Measurements from ENCODE around the gene SLC2A14. TPM values are rescaled to one million over a fixed set of nuclear protein-coding genes. Genes with fewer than 3 reads are reported as not detected.
"Not testable (repeated sequence)": the region's sequence is repeated elsewhere in the genome, so short reads cannot be mapped to it uniquely, and the experiment has no call there.

SLC2A14 gene
- total RNA-seq, 1 donor: under 0.01 TPM

DNA sequence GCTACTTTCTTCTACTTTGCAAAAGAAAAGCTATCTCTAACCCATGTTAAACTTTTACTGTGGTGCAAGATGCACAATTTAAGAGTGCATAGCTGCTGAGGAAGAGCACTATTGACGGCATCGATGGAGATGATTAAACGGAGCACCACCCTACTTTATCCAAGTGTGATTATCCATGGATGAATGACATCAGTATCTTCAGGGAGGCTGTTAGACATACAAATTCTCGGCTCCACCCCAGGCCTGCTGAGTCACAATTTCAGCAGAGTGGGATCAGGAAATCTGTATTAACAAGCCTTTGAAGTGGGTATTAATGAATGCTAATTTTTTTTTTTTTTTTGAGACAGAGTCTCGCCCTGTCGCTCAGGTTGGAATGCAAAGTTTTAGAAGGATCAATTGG, 16.2 kb downstream of the SLC2A14 start:
- H3K36me3 ChIP-seq (ENCODE audit: insufficient read depth, low read length): no peaks in the 10 kb centered on the region
- H4K20me1 ChIP-seq (ENCODE audit: insufficient read depth, low read length): no peaks in the 10 kb centered on the region
- no peaks in the 10 kb centered on the region for H3K79me2 ChIP-seq (ENCODE audit: insufficient read depth, low read length)
- H3K9me3 ChIP-seq (ENCODE audit: low read depth, low read length): no peaks in the 10 kb centered on the region
- peak; percentile 78 for DNase-seq (ENCODE audit: insufficient read length, low spot score, missing footprints)
- H3K27me3 ChIP-seq (ENCODE audit: insufficient read depth, low read length): no peaks in the 10 kb centered on the region
- H3K4me2 ChIP-seq (ENCODE audit: insufficient read depth, low read length): no peak overlapping the region
- no peak overlapping the region for H2AFZ ChIP-seq (ENCODE audit: low read length)
- no peak overlapping the region for H3K27ac ChIP-seq (ENCODE audit: low read depth, low read length)
- H3K4me1 ChIP-seq (ENCODE audit: insufficient read depth, low read length): peaks cover 28% of the 10 kb centered on the region
- no peak overlapping the region for H3K4me3 ChIP-seq (ENCODE audit: insufficient read depth, low read length)
- TF ChIP-seq, protein P1, sequence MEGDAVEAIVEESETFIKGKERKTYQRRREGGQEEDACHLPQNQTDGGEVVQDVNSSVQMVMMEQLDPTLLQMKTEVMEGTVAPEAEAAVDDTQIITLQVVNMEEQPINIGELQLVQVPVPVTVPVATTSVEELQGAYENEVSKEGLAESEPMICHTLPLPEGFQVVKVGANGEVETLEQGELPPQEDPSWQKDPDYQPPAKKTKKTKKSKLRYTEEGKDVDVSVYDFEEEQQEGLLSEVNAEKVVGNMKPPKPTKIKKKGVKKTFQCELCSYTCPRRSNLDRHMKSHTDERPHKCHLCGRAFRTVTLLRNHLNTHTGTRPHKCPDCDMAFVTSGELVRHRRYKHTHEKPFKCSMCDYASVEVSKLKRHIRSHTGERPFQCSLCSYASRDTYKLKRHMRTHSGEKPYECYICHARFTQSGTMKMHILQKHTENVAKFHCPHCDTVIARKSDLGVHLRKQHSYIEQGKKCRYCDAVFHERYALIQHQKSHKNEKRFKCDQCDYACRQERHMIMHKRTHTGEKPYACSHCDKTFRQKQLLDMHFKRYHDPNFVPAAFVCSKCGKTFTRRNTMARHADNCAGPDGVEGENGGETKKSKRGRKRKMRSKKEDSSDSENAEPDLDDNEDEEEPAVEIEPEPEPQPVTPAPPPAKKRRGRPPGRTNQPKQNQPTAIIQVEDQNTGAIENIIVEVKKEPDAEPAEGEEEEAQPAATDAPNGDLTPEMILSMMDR (IDR thresholded peaks at IDR 0.05; ENCODE audit: extremely low read depth, low read depth, low read length): no peak

DNA sequence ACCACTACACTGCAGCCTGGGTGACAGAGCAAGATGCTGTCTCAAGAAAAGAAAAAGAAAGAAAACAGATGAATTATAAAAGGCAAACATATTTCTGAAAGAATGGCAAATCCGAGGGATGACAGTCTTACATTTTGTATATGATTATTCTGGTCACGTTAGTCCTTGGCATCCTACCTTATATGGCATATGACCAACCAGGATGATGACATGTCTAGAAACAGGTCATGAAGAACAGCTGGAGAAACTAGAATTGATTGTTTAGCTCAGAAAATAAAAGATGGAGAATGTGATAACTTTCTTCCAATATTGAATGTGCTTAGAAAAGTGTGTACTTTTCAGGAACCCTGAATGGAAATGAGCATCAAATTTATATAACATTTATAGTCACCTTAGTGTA, 19.2 kb downstream of the SLC2A14 start:
- Histone ChIP-seq H3K4me3 (ENCODE audit: insufficient read depth, low read length) (no peak overlapping the region), H3K9me3 (ENCODE audit: low read depth, low read length) (no peaks in the 10 kb centered on the region), H4K20me1 (ENCODE audit: insufficient read depth, low read length) (no peaks in the 10 kb centered on the region), H3K4me2 (ENCODE audit: insufficient read depth, low read length) (no peak overlapping the region), H3K36me3 (ENCODE audit: insufficient read depth, low read length) (no peaks in the 10 kb centered on the region), H3K27ac (ENCODE audit: low read depth, low read length) (no peak overlapping the region), H3K27me3 (ENCODE audit: insufficient read depth, low read length) (peaks cover 4% of the 10 kb centered on the region), H3K79me2 (ENCODE audit: insufficient read depth, low read length) (no peaks in the 10 kb centered on the region), H3K4me1 (ENCODE audit: insufficient read depth, low read length) (peaks cover 5% of the 10 kb centered on the region), H2AFZ (ENCODE audit: low read length) (no peak overlapping the region)
- TF ChIP-seq, protein P1 (IDR thresholded peaks at IDR 0.05; ENCODE audit: extremely low read depth, low read depth, low read length): no peak
- DNase-seq (ENCODE audit: insufficient read length, low spot score, missing footprints): no peak

DNA sequence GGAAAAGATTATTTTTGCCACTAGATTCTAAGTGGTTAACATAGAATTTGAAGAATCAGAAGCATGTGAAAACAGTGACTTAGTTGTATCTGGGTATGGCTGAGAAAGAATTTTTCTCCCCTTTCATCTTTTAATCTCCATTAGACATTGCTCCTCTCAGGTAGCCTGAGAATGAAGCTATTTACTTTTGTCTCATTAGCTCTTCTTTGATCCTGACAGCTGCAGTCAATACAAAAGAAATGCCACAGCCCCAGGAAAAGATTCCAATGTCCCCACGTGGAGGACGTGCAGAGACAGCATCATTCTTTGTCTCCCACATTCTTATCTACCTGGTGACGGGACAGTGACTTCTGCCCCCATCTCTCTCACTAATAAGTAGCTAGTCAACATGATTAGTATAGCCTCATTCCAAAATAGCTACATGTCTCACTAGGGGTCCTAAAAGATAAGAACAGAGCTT, 21.1 kb downstream of the SLC2A14 start:
- not testable (repeated sequence) for H3K4me3 ChIP-seq (ENCODE audit: insufficient read depth, low read length); H3K27ac ChIP-seq (ENCODE audit: low read depth, low read length); H2AFZ ChIP-seq (ENCODE audit: low read length); H3K9me3 ChIP-seq (ENCODE audit: low read depth, low read length); DNase-seq (ENCODE audit: insufficient read length, low spot score, missing footprints); H3K27me3 ChIP-seq (ENCODE audit: insufficient read depth, low read length); H4K20me1 ChIP-seq (ENCODE audit: insufficient read depth, low read length); H3K4me2 ChIP-seq (ENCODE audit: insufficient read depth, low read length); H3K79me2 ChIP-seq (ENCODE audit: insufficient read depth, low read length); H3K36me3 ChIP-seq (ENCODE audit: insufficient read depth, low read length); H3K4me1 ChIP-seq (ENCODE audit: insufficient read depth, low read length)

DNA sequence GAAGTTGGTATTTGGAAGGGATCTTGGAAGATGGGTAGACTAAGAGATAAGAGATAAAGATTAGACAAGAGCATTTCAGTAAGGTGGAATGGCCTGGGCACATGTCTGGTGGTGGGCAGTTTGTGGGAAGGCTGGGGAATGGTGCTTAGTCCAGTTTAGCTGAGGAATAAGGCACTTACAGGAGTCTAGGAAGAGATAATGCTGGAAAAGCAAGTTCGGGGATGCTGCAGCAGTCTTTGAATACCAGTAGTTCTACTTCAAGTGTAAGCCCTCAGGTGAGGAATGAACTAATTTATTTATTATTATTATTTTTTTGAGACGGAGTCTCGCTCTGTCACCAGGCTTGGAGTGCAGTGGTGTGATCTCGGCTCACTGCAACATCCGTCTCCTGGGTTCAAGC, 22.6 kb downstream of the SLC2A14 start:
- H3K36me3 ChIP-seq (ENCODE audit: insufficient read depth, low read length): not testable (repeated sequence)

DNA sequence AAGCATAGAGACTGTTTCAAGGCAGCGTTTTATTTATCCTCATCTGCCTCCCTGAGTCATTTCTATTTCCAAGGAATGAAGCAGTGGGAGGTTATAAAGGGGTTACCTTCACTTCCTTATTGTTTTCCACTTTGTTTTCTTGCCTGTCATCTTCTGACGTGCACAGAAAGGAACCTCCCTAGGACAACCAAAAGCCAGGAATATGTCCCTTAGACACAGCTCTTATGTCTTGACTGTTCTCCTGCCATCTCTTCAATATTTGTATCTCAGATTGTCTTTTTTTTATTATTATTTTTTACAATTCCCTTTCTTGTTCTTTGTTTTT, 24.7 kb downstream of the SLC2A14 start:
- H4K20me1 ChIP-seq (ENCODE audit: insufficient read depth, low read length); DNase-seq (ENCODE audit: insufficient read length, low spot score, missing footprints); H3K4me2 ChIP-seq (ENCODE audit: insufficient read depth, low read length); H3K79me2 ChIP-seq (ENCODE audit: insufficient read depth, low read length); H3K4me3 ChIP-seq (ENCODE audit: insufficient read depth, low read length); H2AFZ ChIP-seq (ENCODE audit: low read length); H3K36me3 ChIP-seq (ENCODE audit: insufficient read depth, low read length); H3K27ac ChIP-seq (ENCODE audit: low read depth, low read length); H3K4me1 ChIP-seq (ENCODE audit: insufficient read depth, low read length); H3K9me3 ChIP-seq (ENCODE audit: low read depth, low read length); H3K27me3 ChIP-seq (ENCODE audit: insufficient read depth, low read length): not testable (repeated sequence)

More for the DNA sequence above, 22.6 kb downstream of the SLC2A14 start:
- not testable (repeated sequence) for H3K4me2 ChIP-seq (ENCODE audit: insufficient read depth, low read length); H3K79me2 ChIP-seq (ENCODE audit: insufficient read depth, low read length); H3K27me3 ChIP-seq (ENCODE audit: insufficient read depth, low read length); H3K4me3 ChIP-seq (ENCODE audit: insufficient read depth, low read length); H3K4me1 ChIP-seq (ENCODE audit: insufficient read depth, low read length); DNase-seq (ENCODE audit: insufficient read length, low spot score, missing footprints); H3K27ac ChIP-seq (ENCODE audit: low read depth, low read length); H4K20me1 ChIP-seq (ENCODE audit: insufficient read depth, low read length); H2AFZ ChIP-seq (ENCODE audit: low read length); H3K9me3 ChIP-seq (ENCODE audit: low read depth, low read length)

DNA sequence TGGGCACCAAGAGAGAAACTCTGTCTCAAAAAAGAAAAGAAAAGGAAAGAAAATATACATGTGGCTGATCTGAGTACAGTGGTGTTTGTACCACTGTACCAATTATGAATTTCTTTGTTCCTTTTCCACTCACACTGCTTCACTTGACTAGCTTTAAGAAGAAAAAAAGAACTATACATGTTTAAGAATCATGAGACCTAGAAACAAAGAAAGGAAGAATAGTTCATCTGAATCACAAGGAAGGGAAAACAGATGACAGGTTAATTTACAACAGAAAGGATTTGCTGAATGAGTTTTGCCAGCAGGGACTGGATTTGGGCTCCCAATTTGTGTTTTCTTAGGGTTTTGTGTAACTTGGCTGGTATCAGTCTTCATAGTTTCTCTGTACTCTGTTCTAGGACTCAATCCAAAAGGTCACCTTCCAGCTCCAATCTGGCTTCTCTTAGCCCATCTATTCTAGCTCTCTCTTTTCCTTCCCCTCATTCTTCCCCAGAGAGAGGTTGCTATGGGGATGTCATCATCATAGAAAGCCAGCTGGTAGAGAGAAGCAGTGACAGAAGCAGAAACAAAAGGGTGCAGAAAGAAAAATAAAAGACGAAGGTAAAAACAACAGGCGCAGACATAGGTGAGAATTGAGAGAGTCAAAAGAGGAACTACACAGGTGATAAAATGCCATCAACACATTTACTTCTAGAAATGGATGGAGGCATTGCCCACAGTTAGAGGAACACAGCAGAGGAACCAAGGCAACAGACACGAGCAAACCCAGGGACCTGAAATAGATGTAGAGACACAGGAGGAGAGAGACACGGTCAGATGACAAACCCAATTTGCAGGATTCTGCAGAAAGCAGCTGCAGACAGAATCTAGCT, 25.3 kb downstream of the SLC2A14 start:
- not testable (repeated sequence) for H3K4me2 ChIP-seq (ENCODE audit: insufficient read depth, low read length); DNase-seq (ENCODE audit: insufficient read length, low spot score, missing footprints); H3K27ac ChIP-seq (ENCODE audit: low read depth, low read length)

More for the DNA sequence above, 25.3 kb downstream of the SLC2A14 start:
- H2AFZ ChIP-seq (ENCODE audit: low read length); H3K4me1 ChIP-seq (ENCODE audit: insufficient read depth, low read length); H3K79me2 ChIP-seq (ENCODE audit: insufficient read depth, low read length); H3K9me3 ChIP-seq (ENCODE audit: low read depth, low read length); H4K20me1 ChIP-seq (ENCODE audit: insufficient read depth, low read length); H3K27me3 ChIP-seq (ENCODE audit: insufficient read depth, low read length); H3K4me3 ChIP-seq (ENCODE audit: insufficient read depth, low read length); H3K36me3 ChIP-seq (ENCODE audit: insufficient read depth, low read length): not testable (repeated sequence)

Data from osteoblast (primary cell).